Testis (tissue), 2 donors: Measurements from ENCODE around the gene CHD5.

Experiments used
- POLR2A ChIP-seq: fragments of 450-650 bp; IDR thresholded peaks from one replicate; pipeline ENCODE4 v1.6.1; 2017; ENCODE audit warnings: antibody characterized with exemption, mild to moderate bottlenecking, moderate library complexity
- TF ChIP-seq, protein P1 (sequence below), 3 experiments: fragments of 450-650 bp in 2 of 3; fragments of 200-600 bp in 1 of 3; sonication (generic) in 1 of 3; IDR thresholded peaks; one replicate each; pipeline ENCODE4 v1.5.1; 2016 to 2019; ENCODE audit warnings: antibody characterized with exemption in 3 of 3, mild to moderate bottlenecking in 2 of 3, moderate library complexity in 1 of 3

DNA sequence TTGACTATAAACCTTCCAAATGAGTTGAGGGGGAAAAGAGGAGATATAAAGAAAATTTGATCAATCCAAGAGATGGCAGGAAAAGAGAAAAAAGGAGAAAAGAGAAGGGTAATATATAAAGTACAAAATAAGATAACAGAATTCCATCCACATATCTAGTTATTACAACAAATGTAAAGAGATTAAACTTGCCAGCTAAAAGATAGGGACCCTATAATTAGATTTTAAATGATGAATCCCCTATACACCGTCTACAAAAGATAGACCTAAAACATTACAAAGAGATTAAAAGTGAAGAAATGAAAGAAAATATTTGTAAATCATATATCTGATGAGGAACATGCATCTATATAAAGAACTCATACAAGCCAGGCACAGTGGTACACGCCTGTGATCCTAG, 63.1 kb downstream of the CHD5 start:
- TF ChIP-seq POLR2A: no peak
- TF ChIP-seq, protein P1, sequence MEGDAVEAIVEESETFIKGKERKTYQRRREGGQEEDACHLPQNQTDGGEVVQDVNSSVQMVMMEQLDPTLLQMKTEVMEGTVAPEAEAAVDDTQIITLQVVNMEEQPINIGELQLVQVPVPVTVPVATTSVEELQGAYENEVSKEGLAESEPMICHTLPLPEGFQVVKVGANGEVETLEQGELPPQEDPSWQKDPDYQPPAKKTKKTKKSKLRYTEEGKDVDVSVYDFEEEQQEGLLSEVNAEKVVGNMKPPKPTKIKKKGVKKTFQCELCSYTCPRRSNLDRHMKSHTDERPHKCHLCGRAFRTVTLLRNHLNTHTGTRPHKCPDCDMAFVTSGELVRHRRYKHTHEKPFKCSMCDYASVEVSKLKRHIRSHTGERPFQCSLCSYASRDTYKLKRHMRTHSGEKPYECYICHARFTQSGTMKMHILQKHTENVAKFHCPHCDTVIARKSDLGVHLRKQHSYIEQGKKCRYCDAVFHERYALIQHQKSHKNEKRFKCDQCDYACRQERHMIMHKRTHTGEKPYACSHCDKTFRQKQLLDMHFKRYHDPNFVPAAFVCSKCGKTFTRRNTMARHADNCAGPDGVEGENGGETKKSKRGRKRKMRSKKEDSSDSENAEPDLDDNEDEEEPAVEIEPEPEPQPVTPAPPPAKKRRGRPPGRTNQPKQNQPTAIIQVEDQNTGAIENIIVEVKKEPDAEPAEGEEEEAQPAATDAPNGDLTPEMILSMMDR (IDR thresholded peaks at IDR 0.05): no peak
